ENCODE results near the gene MPHOSPH9. TPM values are rescaled to one million over a fixed set of nuclear protein-coding genes. Genes with fewer than 3 reads are reported as not detected.

MPHOSPH9 gene, protein sequence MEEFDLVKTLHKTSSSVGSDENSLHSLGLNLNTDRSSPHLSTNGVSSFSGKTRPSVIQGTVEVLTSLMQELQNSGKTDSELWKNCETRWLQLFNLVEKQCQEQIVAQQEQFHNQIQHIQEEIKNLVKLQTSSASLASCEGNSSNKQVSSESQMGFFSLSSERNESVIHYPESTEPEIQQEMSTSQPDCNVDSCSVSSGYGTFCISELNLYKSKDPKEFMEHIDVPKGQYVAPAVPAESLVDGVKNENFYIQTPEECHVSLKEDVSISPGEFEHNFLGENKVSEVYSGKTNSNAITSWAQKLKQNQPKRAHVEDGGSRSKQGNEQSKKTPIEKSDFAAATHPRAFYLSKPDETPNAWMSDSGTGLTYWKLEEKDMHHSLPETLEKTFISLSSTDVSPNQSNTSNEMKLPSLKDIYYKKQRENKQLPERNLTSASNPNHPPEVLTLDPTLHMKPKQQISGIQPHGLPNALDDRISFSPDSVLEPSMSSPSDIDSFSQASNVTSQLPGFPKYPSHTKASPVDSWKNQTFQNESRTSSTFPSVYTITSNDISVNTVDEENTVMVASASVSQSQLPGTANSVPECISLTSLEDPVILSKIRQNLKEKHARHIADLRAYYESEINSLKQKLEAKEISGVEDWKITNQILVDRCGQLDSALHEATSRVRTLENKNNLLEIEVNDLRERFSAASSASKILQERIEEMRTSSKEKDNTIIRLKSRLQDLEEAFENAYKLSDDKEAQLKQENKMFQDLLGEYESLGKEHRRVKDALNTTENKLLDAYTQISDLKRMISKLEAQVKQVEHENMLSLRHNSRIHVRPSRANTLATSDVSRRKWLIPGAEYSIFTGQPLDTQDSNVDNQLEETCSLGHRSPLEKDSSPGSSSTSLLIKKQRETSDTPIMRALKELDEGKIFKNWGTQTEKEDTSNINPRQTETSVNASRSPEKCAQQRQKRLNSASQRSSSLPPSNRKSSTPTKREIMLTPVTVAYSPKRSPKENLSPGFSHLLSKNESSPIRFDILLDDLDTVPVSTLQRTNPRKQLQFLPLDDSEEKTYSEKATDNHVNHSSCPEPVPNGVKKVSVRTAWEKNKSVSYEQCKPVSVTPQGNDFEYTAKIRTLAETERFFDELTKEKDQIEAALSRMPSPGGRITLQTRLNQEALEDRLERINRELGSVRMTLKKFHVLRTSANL
- 77.6 TPM for polyA plus RNA-seq (2012; ENCODE audit: insufficient read depth, insufficient read length)

DNA sequence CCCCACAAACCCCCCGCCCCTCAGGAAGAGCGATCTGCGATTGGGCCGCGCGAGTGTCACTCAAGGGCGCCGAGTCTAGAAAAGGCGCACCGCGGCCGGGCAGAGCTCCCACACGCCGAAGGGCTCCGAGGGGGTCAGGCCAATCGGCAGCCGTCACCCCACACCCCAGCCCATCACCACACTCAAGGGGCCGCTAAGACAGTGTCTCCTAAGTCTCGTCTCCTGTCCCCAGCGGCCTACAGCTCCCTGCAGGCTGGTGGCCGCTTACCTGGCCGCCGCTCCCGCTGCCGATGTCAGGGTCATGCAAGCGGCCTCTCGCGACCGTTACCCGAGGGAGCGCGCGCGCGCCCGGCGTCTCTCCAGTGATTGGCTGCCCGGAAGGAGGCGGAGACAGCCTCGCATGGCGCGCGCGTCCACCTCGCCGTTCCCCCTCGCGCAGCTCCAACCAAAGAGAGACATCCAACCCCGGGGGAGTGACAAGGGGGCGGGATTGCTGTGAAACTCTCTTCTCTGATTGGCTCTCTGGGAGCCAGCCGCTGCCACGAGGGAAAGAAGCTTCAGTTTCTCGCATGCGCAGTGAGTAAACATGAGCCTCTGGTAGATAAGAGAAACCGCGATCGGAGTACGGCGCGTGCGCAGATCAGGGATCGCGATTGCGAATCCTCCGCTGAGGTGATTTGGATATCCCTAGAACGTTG is at the start of gene MPHOSPH9, which contains the start of gene MTRFR:
MPHOSPH9 (minus strand) TSS at position 335 of the 698 bp plus-strand sequence. CDS start 2,777 bp downstream, outside the sequence.
MTRFR (plus strand) TSS at position 630 of the 698 bp plus-strand sequence. CDS start 20,239 bp downstream, outside the sequence.
- H3K4me3 ChIP-seq (ENCODE audit: low read length), result peak within 1 kb of the TSS; percentile 98
- DNase-seq (ENCODE audit: low read depth, low spot score), result peak; percentile 99

- no peak for DNase-seq (ENCODE audit: low read depth, low spot score)
- H3K4me3 ChIP-seq (ENCODE audit: low read length), result no peak overlapping the region
Measured at GRCh38 chr12:123282111-123282510, 49.2 kb upstream of the MPHOSPH9 start.

- H3K4me3 ChIP-seq (ENCODE audit: low read length), result no peak overlapping the region
- DNase-seq (ENCODE audit: low read depth, low spot score), result no peak
Measured at GRCh38 chr12:123280971-123281370, 48.0 kb upstream of the MPHOSPH9 start.

- DNase-seq (ENCODE audit: low read depth, low spot score), result no peak
- no peak overlapping the region for H3K4me3 ChIP-seq (ENCODE audit: low read length)
Measured at GRCh38 chr12:123278101-123278627, 45.2 kb upstream of the MPHOSPH9 start.

DNA sequence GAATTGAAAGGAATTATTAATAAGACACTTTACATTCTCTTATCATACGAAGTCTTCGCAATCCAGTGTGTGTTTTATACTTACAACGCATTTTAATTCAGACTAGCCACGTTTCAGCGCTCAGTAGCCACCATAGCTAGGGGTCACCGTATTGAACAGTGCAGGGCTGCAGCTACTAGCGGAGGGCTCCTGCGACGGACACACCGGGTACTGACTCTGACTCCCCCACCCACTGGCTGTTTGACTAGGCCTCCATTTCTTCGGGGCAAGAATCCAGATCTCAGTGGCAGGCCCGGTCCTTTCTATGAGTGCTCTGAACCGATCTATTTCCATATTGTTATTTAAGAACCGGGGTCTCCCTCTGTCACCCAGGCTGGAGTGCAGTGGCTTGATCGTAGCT is 40.2 kb upstream of the MPHOSPH9 start:
- no peak overlapping the region for H3K4me3 ChIP-seq (ENCODE audit: low read length)
- no peak for DNase-seq (ENCODE audit: low read depth, low spot score)

- peak overlapping the region; percentile 67 for H3K4me3 ChIP-seq (ENCODE audit: low read length)
- DNase-seq (ENCODE audit: low read depth, low spot score), result peak; percentile 35
Measured at GRCh38 chr12:123271001-123271668, 38.2 kb upstream of the MPHOSPH9 start.

- DNase-seq (ENCODE audit: low read depth, low spot score), result no peak
Measured at GRCh38 chr12:123270214-123271000, 37.5 kb upstream of the MPHOSPH9 start.

GRCh38 chr12:123269896-123270213 is 36.9 kb upstream of the MPHOSPH9 start:
- no peak for DNase-seq (ENCODE audit: low read depth, low spot score)

More at GRCh38 chr12:123270214-123271000, 37.5 kb upstream of the MPHOSPH9 start:
- peak overlapping the region; percentile 67 for H3K4me3 ChIP-seq (ENCODE audit: low read length)

DNA sequence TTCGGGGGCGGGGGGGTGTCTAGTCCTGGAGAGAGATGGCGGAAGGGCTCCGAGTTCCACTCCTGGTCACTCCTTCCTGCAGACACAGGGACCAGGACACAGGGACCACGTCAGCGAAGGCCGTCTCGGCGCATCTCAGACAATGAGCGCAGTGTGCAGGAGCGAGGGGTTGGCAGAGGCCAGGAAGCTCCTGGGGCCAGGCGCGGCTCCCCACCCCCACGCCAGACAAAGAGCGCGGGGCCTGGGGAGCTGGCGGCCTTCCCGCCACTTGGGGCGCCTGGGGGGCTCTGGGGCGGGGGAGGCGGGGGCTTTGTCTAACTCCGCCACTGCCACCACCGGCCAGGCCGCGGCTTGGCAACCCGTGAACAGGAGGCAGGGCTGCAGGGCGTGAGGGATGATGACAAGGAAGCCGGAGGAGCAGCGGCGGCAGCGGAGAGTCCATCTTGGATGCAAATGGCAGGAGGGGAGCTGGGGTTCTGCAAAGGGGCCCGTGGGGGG is 36.5 kb upstream of the MPHOSPH9 start:
- DNase-seq (ENCODE audit: low read depth, low spot score), result no peak
- no peak overlapping the region for H3K4me3 ChIP-seq (ENCODE audit: low read length)

More at GRCh38 chr12:123269896-123270213, 36.9 kb upstream of the MPHOSPH9 start:
- peak overlapping the region; percentile 67 for H3K4me3 ChIP-seq (ENCODE audit: low read length)

- DNase-seq (ENCODE audit: low read depth, low spot score), result no peak
- H3K4me3 ChIP-seq (ENCODE audit: low read length), result no peak overlapping the region
Measured at GRCh38 chr12:123268850-123269249, 35.9 kb upstream of the MPHOSPH9 start.

GRCh38 chr12:123267991-123268843 is 35.3 kb upstream of the MPHOSPH9 start:
- DNase-seq (ENCODE audit: low read depth, low spot score), result no peak
- no peak overlapping the region for H3K4me3 ChIP-seq (ENCODE audit: low read length)

DNA sequence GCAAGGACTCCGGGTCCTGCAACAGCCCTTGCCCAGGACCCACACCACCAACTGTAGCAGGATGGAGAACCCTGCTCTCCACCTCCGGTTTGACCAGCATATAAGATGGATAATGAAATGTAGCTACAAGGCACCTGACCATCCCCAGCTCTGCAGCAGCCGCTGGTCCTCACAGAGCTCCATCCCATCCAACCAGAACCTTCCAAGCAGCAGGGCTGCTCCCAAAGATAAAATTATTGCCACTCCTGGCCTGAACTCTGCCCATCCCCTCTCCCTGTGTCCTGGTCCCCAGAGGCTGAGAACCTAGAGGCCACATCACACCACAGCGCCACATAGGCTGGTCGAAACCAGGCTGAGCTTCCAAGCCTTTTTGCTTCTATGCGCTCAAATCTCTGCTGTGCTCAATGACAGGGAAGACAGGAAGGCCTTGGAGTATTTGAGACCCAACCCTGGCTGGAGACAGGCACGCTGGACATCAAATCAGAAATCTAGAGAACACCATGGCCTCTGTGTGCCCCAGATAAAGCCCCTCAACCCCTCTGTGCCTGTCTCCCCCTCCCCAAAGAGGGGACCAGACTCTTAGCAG is 34.5 kb upstream of the MPHOSPH9 start:
- no peak for DNase-seq (ENCODE audit: low read depth, low spot score)
- H3K4me3 ChIP-seq (ENCODE audit: low read length), result no peak overlapping the region

DNA sequence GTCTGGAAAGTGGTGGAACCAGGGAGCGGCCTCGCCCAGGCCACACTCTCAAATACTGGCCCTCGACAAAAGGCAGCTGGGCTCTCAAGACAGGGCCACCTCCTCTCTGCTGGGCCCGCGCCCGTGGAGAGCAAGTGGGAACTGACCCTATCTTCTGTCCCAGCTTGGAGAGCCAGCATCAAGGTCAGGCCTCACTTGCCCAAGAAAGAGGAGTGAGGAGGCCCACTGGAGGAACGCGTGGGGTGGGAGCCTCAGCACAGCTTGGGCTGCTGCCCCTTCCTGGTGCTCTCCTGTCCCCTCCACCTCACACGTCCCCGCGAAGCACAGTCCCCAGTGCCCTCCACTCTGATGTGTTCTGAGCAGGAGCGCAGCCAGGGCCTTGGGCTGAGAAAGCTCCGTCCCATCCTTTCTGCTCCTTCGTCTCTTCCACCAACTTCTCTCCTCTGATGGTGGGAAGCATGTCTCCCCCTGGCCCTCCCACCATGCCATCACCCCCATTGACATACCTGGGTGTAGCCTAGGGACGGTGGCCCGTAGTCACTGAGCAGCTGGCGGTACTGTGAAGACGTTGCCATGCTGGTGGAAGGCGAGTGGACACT is 33.8 kb upstream of the MPHOSPH9 start:
- no peak for DNase-seq (ENCODE audit: low read depth, low spot score)
- H3K4me3 ChIP-seq (ENCODE audit: low read length), result no peak overlapping the region

GRCh38 chr12:123265851-123266678 is 33.1 kb upstream of the MPHOSPH9 start:
- no peak overlapping the region for H3K4me3 ChIP-seq (ENCODE audit: low read length)
- DNase-seq (ENCODE audit: low read depth, low spot score), result no peak

DNA sequence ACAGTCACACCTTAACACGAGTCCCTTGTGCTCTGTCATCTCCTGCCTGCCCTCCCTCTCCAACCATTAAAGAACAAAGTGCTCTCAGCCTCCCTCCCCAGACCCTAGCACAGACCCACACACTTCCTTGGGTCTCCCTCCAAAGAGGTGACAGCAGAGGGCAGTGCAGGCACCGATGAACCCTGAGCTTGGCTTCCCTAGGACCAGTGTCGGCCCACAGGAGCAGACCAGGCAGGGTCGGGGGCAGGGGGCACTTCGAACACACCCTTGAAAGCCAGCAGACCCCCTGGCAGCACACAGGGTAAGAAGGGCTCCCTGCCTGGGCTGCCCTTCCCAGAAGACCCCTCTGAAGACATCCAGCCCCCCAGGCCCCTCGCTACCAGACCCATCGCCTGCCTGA is 31.7 kb upstream of the MPHOSPH9 start:
- no peak overlapping the region for H3K4me3 ChIP-seq (ENCODE audit: low read length)
- DNase-seq (ENCODE audit: low read depth, low spot score), result no peak

All from Jurkat, Clone E6-1 (cell line).